Measurements from ENCODE around the gene GCK. TPM values are rescaled to one million over a fixed set of nuclear protein-coding genes. Genes with fewer than 3 reads are reported as not detected.
"Not testable (repeated sequence)": the region's sequence is repeated elsewhere in the genome, so short reads cannot be mapped to it uniquely, and the experiment has no call there.

GCK gene
- total and polyA plus RNA-seq, 11 donors: 0.54 to 5.7 (median 1.9) TPM

- Histone ChIP-seq H3K27me3 (no peaks in the 10 kb centered on the region), H3K9me3 (no peaks in the 10 kb centered on the region), H3K27ac (no peak overlapping the region), H3K36me3 (peaks cover 0 to 98% (median 90%) of the 10 kb centered on the region in 9 donors), H3K4me3 (no peak overlapping the region), H3K4me1 (peaks cover 0 to 12% (median under 1%) of the 10 kb centered on the region in 12 donors)
- WGBS, 4 donors: 92 to 98% (median 95%) methylated on average over 7 of the region's 7 CpGs
- TF ChIP-seq POLR2A (IDR thresholded peaks at IDR 0.05) (no peak), CTCF (IDR thresholded peaks at IDR 0.05) (no peak)
- no peak for DNase-seq
- intact Hi-C loops (cut with DNase I): loop anchor here in 2 of 10 donors (10.0 kb wide), 2 partner anchors 57 to 267 kb away; no protein-coding TSS in a partner anchor
- ATAC-seq: no peak
Observed at GRCh38 chr7:44208085-44208484, 18.8 kb upstream of the GCK start.

- H3K4me1 ChIP-seq: peaks cover 0 to 25% (median 16%) of the 10 kb centered on the region in 12 donors
- TF ChIP-seq CTCF (IDR thresholded peaks at IDR 0.05) (no peak), POLR2A (IDR thresholded peaks at IDR 0.05) (no peak)
- H3K9me3 ChIP-seq: no peaks in the 10 kb centered on the region
- no peaks in the 10 kb centered on the region for H3K27me3 ChIP-seq
- H3K4me3 ChIP-seq: no peak overlapping the region
- WGBS, 4 donors: 93 to 97% (median 95%) methylated on average over 5 of the region's 5 CpGs
- intact Hi-C loops (cut with DNase I): loop anchor here in 2 of 10 donors (10.0 kb wide), 2 partner anchors 59 to 269 kb away; no protein-coding TSS in a partner anchor
- H3K36me3 ChIP-seq: peaks cover 0 to 78% (median 70%) of the 10 kb centered on the region in 9 donors
- ATAC-seq: no peak
- H3K27ac ChIP-seq: no peak overlapping the region
- DNase-seq: no peak
Observed at GRCh38 chr7:44206008-44206407, 16.8 kb upstream of the GCK start.

DNA sequence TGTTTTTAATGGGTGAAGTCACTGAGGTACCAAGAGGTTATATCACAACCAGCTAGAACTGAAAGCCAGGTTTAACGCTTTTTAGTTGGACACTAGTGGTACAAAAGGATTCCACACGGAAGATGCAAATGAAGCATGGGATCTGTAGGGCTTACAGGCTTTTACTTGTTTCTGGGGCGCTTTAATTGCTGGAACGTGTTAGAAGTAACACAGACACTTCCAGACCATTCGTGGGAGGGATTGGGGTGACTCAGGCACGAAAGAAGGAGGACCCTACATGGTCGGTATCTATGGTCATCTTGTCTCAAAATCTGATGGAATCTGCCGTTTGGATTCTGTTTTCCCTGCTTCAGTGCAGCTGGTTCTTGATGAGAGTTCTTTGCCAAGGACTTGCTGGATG is 12.6 kb upstream of the GCK start:
- WGBS, 4 donors: 30 to 38% (median 32%) methylated on average over 8 of the region's 8 CpGs
- Histone ChIP-seq H3K4me3 (peak overlapping the region in 11 of 12 donors; percentile 49 to 98 (median 83)), H3K36me3 (peaks cover 0 to 37% (median 28%) of the 10 kb centered on the region in 9 donors), H3K9me3 (no peaks in the 10 kb centered on the region), H3K4me1 (peaks cover 0 to 25% (median 16%) of the 10 kb centered on the region in 12 donors), H3K27ac (peak overlapping the region in 3 of 12 donors; percentile 82 to 87 (median 86)), H3K27me3 (peaks cover 0 to 6% (median 0%) of the 10 kb centered on the region in 9 donors)
- TF ChIP-seq CTCF (IDR thresholded peaks at IDR 0.05): no peak
- TF ChIP-seq POLR2A (IDR thresholded peaks at IDR 0.05): no peak
- intact Hi-C loops (cut with DNase I): loop anchor here in 6 of 10 donors (5.0 to 10.0 kb wide), 5 partner anchors 63 to 273 kb away; partner anchors contain the start of gene POLM (in 1 of the 6)
- no peak for ATAC-seq
- DNase-seq: peak in 1 of 5 donors; percentile 4

- Histone ChIP-seq H3K36me3 (peaks cover 0 to 27% (median 18%) of the 10 kb centered on the region in 9 donors), H3K9me3 (no peaks in the 10 kb centered on the region), H3K4me1 (peaks cover 0 to 25% (median 16%) of the 10 kb centered on the region in 12 donors), H3K4me3 (peak within 1 kb of the TSS; percentile 49 to 98 (median 82)), H3K27ac (peak within 1 kb of the TSS in 11 of 12 donors; percentile 40 to 87 (median 82)), H3K27me3 (peaks cover 0 to 6% (median 0%) of the 10 kb centered on the region in 9 donors)
- WGBS, 4 donors: 0 to 1% (median 0%) methylated on average over 32 to 58 of the region's 58 CpGs
- ATAC-seq: peak; percentile 99
- TF ChIP-seq CTCF (IDR thresholded peaks at IDR 0.05) (peak; percentile 34 to 69 (median 48)), POLR2A (IDR thresholded peaks at IDR 0.05) (peak in 1 of 2 donors; percentile 87)
- intact Hi-C loops (cut with DNase I): loop anchor here in 6 of 10 donors (5.0 to 10.0 kb wide), 5 partner anchors 64 to 274 kb away; partner anchors contain the start of gene POLM (in 1 of the 6)
- DNase-seq: peak; percentile 92 to 95 (median 95)
Observed at GRCh38 chr7:44200699-44201461, 11.6 kb upstream of the GCK start, which contains the start of gene YKT6. Gene YKT6 (plus strand): TSS chr7:44200978. CDS start chr7:44201136, 158 bp downstream.

GRCh38 chr7:44200163-44200562 is 10.9 kb upstream of the GCK start:
- 77 to 86% methylated on average over 3 of the region's 3 CpGs; no CpG with 5 or more reads in 2 of the 4 donors for WGBS, 4 donors
- H3K27me3 ChIP-seq, ATAC-seq, H3K27ac ChIP-seq, DNase-seq, H3K9me3 ChIP-seq: not testable (repeated sequence)
- Histone ChIP-seq H3K4me3 (peak overlapping the region in 5 of 12 donors; percentile 75 to 98 (median 81)), H3K36me3 (peaks cover 0 to 20% (median 11%) of the 10 kb centered on the region in 9 donors), H3K4me1 (peaks cover 0 to 25% (median 16%) of the 10 kb centered on the region in 12 donors)
- intact Hi-C loops (cut with DNase I): loop anchor here in 6 of 10 donors (5.0 to 10.0 kb wide), 5 partner anchors 65 to 275 kb away; partner anchors contain the start of gene POLM (in 1 of the 6)

Data from heart left ventricle (tissue), 16 donors.